Stomach (tissue), 4 donors: ENCODE measurements around the gene ZNF638.

Experiments
- POLR2A ChIP-seq, 4 donors: fragments of 450-650 bp; IDR thresholded peaks; one replicate each; pipeline ENCODE4 v1.6.1; 2016; ENCODE audit warnings: antibody characterized with exemption in 4 of 4, control low read depth in 2 of 4, mild to moderate bottlenecking in 1 of 4, moderate library complexity in 1 of 4
- TF ChIP-seq, protein P1 (sequence below), 7 experiments: fragments of 450-650 bp in 4 of 7; fragments of 200-600 bp in 3 of 7; sonication (generic) in 3 of 7; IDR thresholded peaks; one replicate each; pipeline ENCODE4 v1.5.1; 2016 to 2019; ENCODE audit warnings: antibody characterized with exemption in 7 of 7, control low read depth in 2 of 7, mild to moderate bottlenecking in 1 of 7

DNA sequence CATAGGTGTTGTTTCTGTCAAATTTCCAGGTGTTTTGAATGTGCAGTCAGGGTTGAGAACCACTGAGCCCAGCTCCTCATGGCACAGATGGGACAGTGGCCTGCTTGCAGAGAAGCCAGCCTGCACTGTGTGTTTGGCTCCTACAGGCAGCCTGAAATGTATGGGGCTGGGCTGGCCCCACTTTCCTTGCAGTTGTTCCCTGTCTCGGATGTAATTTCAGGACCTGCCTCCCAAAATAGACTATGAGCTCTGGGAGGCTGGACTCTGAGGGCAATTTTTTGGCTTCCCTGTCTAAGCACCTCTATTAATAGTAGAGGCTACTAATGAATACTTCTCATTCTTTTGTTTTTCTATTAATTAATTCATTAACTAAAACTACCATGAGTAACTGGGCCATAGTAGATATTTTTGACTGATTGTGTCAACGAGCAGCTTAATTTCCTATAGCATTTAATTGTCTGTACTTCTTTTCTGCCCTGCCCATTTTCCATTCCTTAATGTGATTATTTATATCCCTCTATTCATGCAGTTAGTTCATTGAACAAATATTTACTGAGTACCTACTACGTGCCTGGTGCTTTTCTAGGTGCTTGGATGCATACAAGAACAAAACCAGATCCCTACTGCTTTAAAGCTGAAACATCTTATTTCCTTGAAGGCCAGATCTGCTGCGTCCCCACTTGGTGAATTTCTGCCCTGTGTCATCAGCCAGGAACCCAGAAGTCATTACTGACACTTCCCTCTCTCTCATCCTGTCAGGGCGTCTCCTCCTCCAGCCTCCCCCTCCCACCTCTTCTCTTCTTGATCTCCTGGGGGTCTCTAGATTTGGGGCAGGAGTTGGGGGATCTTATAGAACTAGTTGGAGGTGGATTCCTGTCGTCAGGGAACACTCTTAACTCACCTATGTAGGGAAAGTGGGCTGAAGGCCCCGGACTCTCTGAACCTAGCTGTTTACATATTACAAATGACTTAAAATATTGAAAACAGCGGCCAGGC lies 138.1 kb downstream of the ZNF638 start:
- TF ChIP-seq, protein P1, sequence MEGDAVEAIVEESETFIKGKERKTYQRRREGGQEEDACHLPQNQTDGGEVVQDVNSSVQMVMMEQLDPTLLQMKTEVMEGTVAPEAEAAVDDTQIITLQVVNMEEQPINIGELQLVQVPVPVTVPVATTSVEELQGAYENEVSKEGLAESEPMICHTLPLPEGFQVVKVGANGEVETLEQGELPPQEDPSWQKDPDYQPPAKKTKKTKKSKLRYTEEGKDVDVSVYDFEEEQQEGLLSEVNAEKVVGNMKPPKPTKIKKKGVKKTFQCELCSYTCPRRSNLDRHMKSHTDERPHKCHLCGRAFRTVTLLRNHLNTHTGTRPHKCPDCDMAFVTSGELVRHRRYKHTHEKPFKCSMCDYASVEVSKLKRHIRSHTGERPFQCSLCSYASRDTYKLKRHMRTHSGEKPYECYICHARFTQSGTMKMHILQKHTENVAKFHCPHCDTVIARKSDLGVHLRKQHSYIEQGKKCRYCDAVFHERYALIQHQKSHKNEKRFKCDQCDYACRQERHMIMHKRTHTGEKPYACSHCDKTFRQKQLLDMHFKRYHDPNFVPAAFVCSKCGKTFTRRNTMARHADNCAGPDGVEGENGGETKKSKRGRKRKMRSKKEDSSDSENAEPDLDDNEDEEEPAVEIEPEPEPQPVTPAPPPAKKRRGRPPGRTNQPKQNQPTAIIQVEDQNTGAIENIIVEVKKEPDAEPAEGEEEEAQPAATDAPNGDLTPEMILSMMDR (IDR thresholded peaks at IDR 0.05): no peak
- TF ChIP-seq POLR2A (IDR thresholded peaks at IDR 0.05): no peak
